OCI-LY1 (cell line): Measurements from ENCODE around the gene PHF2.

ENCODE experiments used
- H2AFZ ChIP-seq: fragments of 200-600 bp; sonication (generic), shearing (Covaris generic); 2 replicates; pipeline ENCODE4 v1.6.0; 2014; ENCODE audit warnings: antibody characterized with exemption, mild to moderate bottlenecking, low read length
- H3F3A ChIP-seq: fragments of 200-600 bp; sonication (generic), shearing (Covaris generic); 2 replicates; pipeline ENCODE4 v1.6.0; 2014; ENCODE audit warnings: mild to moderate bottlenecking, antibody characterized with exemption, low read length, moderate library complexity; ENCODE audit not compliant: insufficient read depth
- H3K27ac ChIP-seq: fragments of 200-600 bp; sonication (generic); 2 replicates; pipeline ENCODE4 v1.5.1; 2014; ENCODE audit warnings: low read length, mixed run types, mild to moderate bottlenecking, low read depth; ENCODE audit not compliant: poor library complexity, severe bottlenecking
- H3K27me3 ChIP-seq: fragments of 200-600 bp; sonication (generic); 2 replicates; pipeline ENCODE4 v1.6.0; 2014; ENCODE audit warnings: antibody characterized with exemption, mild to moderate bottlenecking, low read length, moderate library complexity; ENCODE audit not compliant: insufficient read depth
- H3K36me3 ChIP-seq: fragments of 200-600 bp; sonication (generic); 2 replicates; pipeline ENCODE4 v1.6.1; 2014; ENCODE audit warnings: mild to moderate bottlenecking, antibody characterized with exemption, low read length, moderate library complexity, mixed read lengths; ENCODE audit not compliant: insufficient read depth
- H3K4me1 ChIP-seq: fragments of 200-600 bp; sonication (generic); 2 replicates; pipeline ENCODE4 v1.5.1; 2014; ENCODE audit warnings: mild to moderate bottlenecking, low read length, moderate library complexity; ENCODE audit not compliant: insufficient read depth, severe bottlenecking
- H3K4me2 ChIP-seq: fragments of 200-600 bp; sonication (generic), shearing (Covaris generic); 2 replicates; pipeline ENCODE4 v1.6.1; 2014; ENCODE audit warnings: low read length
- H3K4me3 ChIP-seq: fragments of 200-600 bp; sonication (generic); 2 replicates; pipeline ENCODE4 v1.5.1; 2014; ENCODE audit warnings: low read length, low read depth, mild to moderate bottlenecking, mixed read lengths; ENCODE audit not compliant: poor library complexity, severe bottlenecking
- H3K79me2 ChIP-seq: fragments of 200-600 bp; shearing (Covaris generic); 2 replicates; pipeline ENCODE4 v1.6.1; 2016; ENCODE audit warnings: mixed run types, low read length, mixed read lengths; ENCODE audit not compliant: insufficient read depth
- H3K9ac ChIP-seq: fragments of 200-600 bp; sonication (generic), shearing (Covaris generic); 2 replicates; pipeline ENCODE4 v1.6.1; 2014; ENCODE audit warnings: mild to moderate bottlenecking, low read length, mixed read lengths
- H3K9me2 ChIP-seq: fragments of 200-600 bp; sonication (generic), shearing (Covaris generic); 2 replicates; pipeline ENCODE4 v1.6.1; 2014; ENCODE audit warnings: low read depth, mild to moderate bottlenecking, low read length, mixed read lengths
- H3K9me3 ChIP-seq: fragments of 200-600 bp; shearing (Covaris generic); 2 replicates; pipeline ENCODE4 v1.6.1; 2014; ENCODE audit warnings: low read length, mixed read lengths
- H4K20me1 ChIP-seq: fragments of 200-600 bp; sonication (generic), shearing (Covaris generic); 2 replicates; pipeline ENCODE4 v1.6.0; 2016; ENCODE audit warnings: mild to moderate bottlenecking, low read length; ENCODE audit not compliant: insufficient read depth
- CTCF ChIP-seq: fragments of 200-600 bp; sonication (generic), shearing (Covaris generic); IDR thresholded peaks from 2 replicates; pipeline ENCODE4 v1.5.1; 2017; ENCODE audit warnings: mild to moderate bottlenecking, antibody characterized with exemption, low read length, moderate library complexity, mixed read lengths
- EZH2 ChIP-seq: fragments of 200-600 bp; sonication (generic), shearing (Covaris generic); IDR thresholded peaks from 2 replicates; pipeline ENCODE4 v1.8.0; 2017; ENCODE audit warnings: borderline replicate concordance, mixed run types, mild to moderate bottlenecking, antibody characterized with exemption, low read length, moderate library complexity, mixed read lengths

The PHF2 gene

GRCh38 chr9:93612052-93612795, 35.8 kb downstream of the PHF2 start:
- TF ChIP-seq EZH2 (no peak), CTCF (no peak)
- Histone ChIP-seq H4K20me1 (no peaks in the 10 kb centered on the region), H3K9ac (no peak overlapping the region), H3K9me3 (peaks cover 8% of the 10 kb centered on the region; the same call in 1 of the 2 replicates), H3K9me2 (no peaks in the 10 kb centered on the region), H3K79me2 (no peaks in the 10 kb centered on the region), H3F3A (no peaks in the 10 kb centered on the region), H3K4me3 (no peak overlapping the region), H3K36me3 (no peaks in the 10 kb centered on the region; the same call in 1 of the 2 replicates), H3K27me3 (no peaks in the 10 kb centered on the region), H2AFZ (no peak overlapping the region), H3K4me2 (no peak overlapping the region), H3K4me1 (peaks cover 7% of the 10 kb centered on the region), H3K27ac (no peak overlapping the region)

GRCh38 chr9:93612796-93613154, 36.4 kb downstream of the PHF2 start:
- Histone ChIP-seq H3K27me3 (no peaks in the 10 kb centered on the region), H4K20me1 (no peaks in the 10 kb centered on the region), H3K4me1 (peaks cover 7% of the 10 kb centered on the region), H3K9me3 (peaks cover 8% of the 10 kb centered on the region; the same call in 1 of the 2 replicates), H3K9ac (no peak overlapping the region), H3F3A (no peaks in the 10 kb centered on the region), H3K4me3 (no peak overlapping the region), H3K79me2 (no peaks in the 10 kb centered on the region), H3K9me2 (no peaks in the 10 kb centered on the region), H2AFZ (no peak overlapping the region), H3K27ac (no peak overlapping the region), H3K36me3 (no peaks in the 10 kb centered on the region; the same call in 1 of the 2 replicates), H3K4me2 (no peak overlapping the region)
- TF ChIP-seq CTCF (no peak), EZH2 (no peak)

- peaks cover 8% of the 10 kb centered on the region; the same call in 1 of the 2 replicates for H3K9me3 ChIP-seq
- no peaks in the 10 kb centered on the region for H3K79me2 ChIP-seq
- no peak overlapping the region for H3K27ac ChIP-seq
- H3F3A ChIP-seq, result no peaks in the 10 kb centered on the region
- H3K4me3 ChIP-seq, result no peak overlapping the region
- H3K27me3 ChIP-seq, result no peaks in the 10 kb centered on the region
- no peak overlapping the region for H3K4me2 ChIP-seq
- H2AFZ ChIP-seq, result no peak overlapping the region
- H3K9me2 ChIP-seq, result no peaks in the 10 kb centered on the region
- H3K36me3 ChIP-seq, result no peaks in the 10 kb centered on the region; the same call in 1 of the 2 replicates
- peaks cover 7% of the 10 kb centered on the region for H3K4me1 ChIP-seq
- H3K9ac ChIP-seq, result no peak overlapping the region
- TF ChIP-seq EZH2, result no peak
- no peak for TF ChIP-seq CTCF
- H4K20me1 ChIP-seq, result no peaks in the 10 kb centered on the region
These were observed 36.8 kb downstream of the PHF2 start for GRCh38 chr9:93613174-93613573.
